Liver (tissue), 9 donors: ENCODE results near the gene ELF2. TPM values are rescaled to one million over a fixed set of nuclear protein-coding genes. Genes with fewer than 3 reads are reported as not detected.

ENCODE experiments used
- DNase-seq: peaks from one replicate; pipeline ENCODE4 v3.0.0-alpha.2; 2017; ENCODE audit warnings: low spot score
- H3K27ac ChIP-seq, 2 donors: one replicate each; pipeline ENCODE4 v1.7.0; 2013; ENCODE audit warnings: inconsistent platforms in 2 of 2, low read length in 2 of 2, control low read depth in 1 of 2, low read depth in 1 of 2, mild to moderate bottlenecking in 1 of 2
- H3K27me3 ChIP-seq, 4 donors: one replicate each; pipeline versions ENCODE4 v1.6.1 to v1.7.0; 2013; ENCODE audit warnings: low read length in 3 of 4, inconsistent platforms in 1 of 4, mild to moderate bottlenecking in 1 of 4, moderate library complexity in 1 of 4; ENCODE audit not compliant: control insufficient read depth in 4 of 4, insufficient read depth in 4 of 4
- H3K36me3 ChIP-seq, 4 donors: one replicate each; pipeline versions ENCODE4 v1.6.1 to v1.7.0; 2013; ENCODE audit warnings: low read length in 3 of 4, mild to moderate bottlenecking in 3 of 4, low read depth in 1 of 4, moderate library complexity in 1 of 4; ENCODE audit not compliant: control insufficient read depth in 4 of 4, insufficient read depth in 3 of 4
- H3K4me1 ChIP-seq, 4 donors: one replicate each; pipeline versions ENCODE4 v1.6.1 to v1.7.0; 2013; ENCODE audit warnings: low read length in 3 of 4, mild to moderate bottlenecking in 3 of 4, moderate library complexity in 1 of 4; ENCODE audit not compliant: control insufficient read depth in 4 of 4, insufficient read depth in 4 of 4
- H3K4me3 ChIP-seq, 3 donors: one replicate each; pipeline versions ENCODE4 v1.6.1 to v1.7.0; 2013; ENCODE audit warnings: low read length in 3 of 3, control low read depth in 1 of 3, low read depth in 1 of 3, mild to moderate bottlenecking in 1 of 3
- H3K9ac ChIP-seq, 2 donors: one replicate each; pipeline ENCODE4 v1.7.0; 2013; ENCODE audit warnings: low read length in 2 of 2, mild to moderate bottlenecking in 2 of 2, moderate library complexity in 2 of 2, control low read depth in 1 of 2, low read depth in 1 of 2
- H3K9me3 ChIP-seq, 4 donors: one replicate each; pipeline versions ENCODE4 v1.6.1 to v1.7.0; 2013; ENCODE audit warnings: low read length in 3 of 4; ENCODE audit not compliant: control insufficient read depth in 4 of 4
- EGR1 ChIP-seq, 2 donors: IDR thresholded peaks; 2 replicates each; pipeline ENCODE4 v1.6.1; 2016 to 2018; ENCODE audit warnings: antibody characterized with exemption in 2 of 2, low read depth in 2 of 2
- FOXA1 ChIP-seq: IDR thresholded peaks from 2 replicates; pipeline ENCODE4 v1.6.1; 2016; ENCODE audit warnings: antibody characterized with exemption
- GABPA ChIP-seq, 2 donors: IDR thresholded peaks in 1 of 2; conservative IDR thresholded peaks in 1 of 2; 2 replicates each; pipeline ENCODE4 v1.6.1; 2016; ENCODE audit warnings: antibody characterized with exemption in 2 of 2, mild to moderate bottlenecking in 1 of 2, moderate library complexity in 1 of 2
- HNF4A ChIP-seq, 2 donors: conservative IDR thresholded peaks; 2 replicates each; pipeline ENCODE4 v1.6.1; 2016; ENCODE audit warnings: antibody characterized with exemption in 2 of 2, mild to moderate bottlenecking in 2 of 2
- HNF4G ChIP-seq: IDR thresholded peaks from 2 replicates; pipeline ENCODE4 v1.6.1; 2016; ENCODE audit warnings: antibody characterized with exemption
- JUND ChIP-seq, 2 donors: IDR thresholded peaks; 2 replicates each; pipeline ENCODE4 v1.6.1; 2016; ENCODE audit warnings: antibody characterized with exemption in 2 of 2
- RAD21 ChIP-seq, 2 donors: IDR thresholded peaks; 2 replicates each; pipeline ENCODE4 v1.6.1; 2016; ENCODE audit warnings: antibody characterized with exemption in 2 of 2, mild to moderate bottlenecking in 2 of 2
- RXRA ChIP-seq, 2 donors: IDR thresholded peaks; 2 replicates each; pipeline ENCODE4 v1.6.1; 2017 to 2018; ENCODE audit warnings: antibody characterized with exemption in 2 of 2, mild to moderate bottlenecking in 1 of 2
- SP1 ChIP-seq: IDR thresholded peaks from 2 replicates; pipeline ENCODE4 v1.6.1; 2018; ENCODE audit warnings: antibody characterized with exemption, mild to moderate bottlenecking
- TAF1 ChIP-seq: conservative IDR thresholded peaks from 2 replicates; pipeline ENCODE4 v1.6.1; 2016; ENCODE audit warnings: antibody characterized with exemption, mild to moderate bottlenecking
- YY1 ChIP-seq: IDR thresholded peaks from 2 replicates; pipeline ENCODE4 v1.6.1; 2016; ENCODE audit warnings: antibody characterized with exemption, mild to moderate bottlenecking
- WGBS: extraction: QIAGEN DNeasy Blood & Tissue Kit; methylation state at CpG from one replicate; pipeline ENCODE4 v1.1.7; 2013; 5-methylcytosine and 5-hydroxymethylcytosine counted together
- polyA plus RNA-seq, 2 donors: library from polyadenylated mRNA; stranded (reverse) in 1 of 2; unstranded in 1 of 2; fragments of 200-250 nt in 1 of 2; fragments of >200 nt in 1 of 2; fragmentation: Nextera tagmentation in 1 of 2; extraction: Ambion mirVana in 1 of 2; gene quantifications; one replicate each; pipeline versions ENCODE4 v1.2.1 to v1.2.3, GENCODE V29; 2013 to 2015
- total RNA-seq, 2 donors: library from RNA; depleted of rRNA; stranded (reverse); fragments of >200 nt; gene quantifications; one replicate each; pipeline ENCODE4 v1.2.3, GENCODE V29; 2014
- TF ChIP-seq, protein P1 (sequence below): IDR thresholded peaks from 2 replicates; pipeline ENCODE4 v1.6.1; 2016; ENCODE audit warnings: antibody characterized with exemption
- TF ChIP-seq, protein P2 (sequence below): fragments of 150-350 bp; IDR thresholded peaks from 2 replicates; pipeline ENCODE4 v1.5.1; 2017; ENCODE audit warnings: improper control_type of control experiment, low read depth, low read length; ENCODE audit not compliant: missing input control
- TF ChIP-seq, protein P3 (sequence below): IDR thresholded peaks from 2 replicates; pipeline ENCODE4 v1.6.1; 2016; ENCODE audit warnings: antibody characterized with exemption, mild to moderate bottlenecking
- TF ChIP-seq, protein P4 (sequence below): IDR thresholded peaks from 2 replicates; pipeline ENCODE4 v1.6.1; 2016; ENCODE audit warnings: antibody characterized with exemption
- TF ChIP-seq, protein P5 (sequence below): IDR thresholded peaks from 2 replicates; pipeline ENCODE4 v1.6.1; 2016; ENCODE audit warnings: antibody characterized with exemption
- donor health status: healthy.
- donor health status: healthy.
- donor health status: healthy.
- donor health status: healthy.
- donor health status: healthy.

Gene ELF2
- total and polyA plus RNA-seq, 4 donors = 8.1 to 35.3 (median 24.1) TPM

DNA sequence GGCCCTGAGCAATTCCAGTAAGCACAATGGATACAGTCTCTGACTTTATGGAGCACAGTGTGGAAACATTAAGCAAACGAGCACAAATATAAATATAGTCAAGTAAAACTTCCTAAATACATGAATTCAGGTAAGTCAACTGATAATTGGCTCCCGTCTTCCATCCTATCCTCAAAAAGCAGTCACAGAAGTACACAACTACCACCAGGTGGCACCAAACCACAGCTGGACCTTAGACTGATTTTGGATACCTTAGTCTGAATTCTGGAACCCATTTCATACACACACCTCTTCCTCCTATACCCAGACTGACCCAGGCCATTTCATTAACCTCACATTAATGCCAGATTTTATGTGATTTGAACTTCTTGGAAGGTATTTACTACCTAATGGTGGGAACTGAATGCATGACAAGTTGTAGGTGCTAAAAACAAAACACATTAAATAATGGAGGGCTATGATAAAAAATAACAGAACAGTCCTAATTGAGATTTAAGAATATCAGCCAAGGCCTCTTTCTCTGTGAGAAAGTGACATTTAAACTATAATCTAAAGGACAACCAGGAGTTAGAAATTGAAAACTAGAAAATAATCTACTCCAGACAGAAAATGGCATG is 77.5 kb downstream of the ELF2 start:
- Histone ChIP-seq H3K27me3 (no peaks in the 10 kb centered on the region), H3K4me3 (no peak overlapping the region), H3K36me3 (no peaks in the 10 kb centered on the region), H3K9me3 (no peaks in the 10 kb centered on the region), H3K9ac (no peak overlapping the region), H3K4me1 (no peaks in the 10 kb centered on the region), H3K27ac (no peak overlapping the region)
- 7% methylated on average over 2 of the region's 2 CpGs for WGBS
- peak; percentile 76 for DNase-seq
- no peak for TF ChIP-seq JUND (IDR thresholded peaks at IDR 0.05)
- TF ChIP-seq YY1 = peak; percentile 30
- peak; percentile 96 to 98 for TF ChIP-seq RAD21 (IDR thresholded peaks at IDR 0.05)
- no peak for TF ChIP-seq HNF4G
- TF ChIP-seq RXRA (IDR thresholded peaks at IDR 0.05) = no peak
- no peak for TF ChIP-seq TAF1
- peak; percentile 40 to 63 for TF ChIP-seq HNF4A (conservative IDR thresholded peaks at IDR 0.05)
- TF ChIP-seq, protein P1, sequence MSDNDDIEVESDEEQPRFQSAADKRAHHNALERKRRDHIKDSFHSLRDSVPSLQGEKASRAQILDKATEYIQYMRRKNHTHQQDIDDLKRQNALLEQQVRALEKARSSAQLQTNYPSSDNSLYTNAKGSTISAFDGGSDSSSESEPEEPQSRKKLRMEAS = no peak
- no peak for TF ChIP-seq EGR1 (IDR thresholded peaks at IDR 0.05; ENCODE audit: low read depth in 2 of 2)
- TF ChIP-seq, protein P2, sequence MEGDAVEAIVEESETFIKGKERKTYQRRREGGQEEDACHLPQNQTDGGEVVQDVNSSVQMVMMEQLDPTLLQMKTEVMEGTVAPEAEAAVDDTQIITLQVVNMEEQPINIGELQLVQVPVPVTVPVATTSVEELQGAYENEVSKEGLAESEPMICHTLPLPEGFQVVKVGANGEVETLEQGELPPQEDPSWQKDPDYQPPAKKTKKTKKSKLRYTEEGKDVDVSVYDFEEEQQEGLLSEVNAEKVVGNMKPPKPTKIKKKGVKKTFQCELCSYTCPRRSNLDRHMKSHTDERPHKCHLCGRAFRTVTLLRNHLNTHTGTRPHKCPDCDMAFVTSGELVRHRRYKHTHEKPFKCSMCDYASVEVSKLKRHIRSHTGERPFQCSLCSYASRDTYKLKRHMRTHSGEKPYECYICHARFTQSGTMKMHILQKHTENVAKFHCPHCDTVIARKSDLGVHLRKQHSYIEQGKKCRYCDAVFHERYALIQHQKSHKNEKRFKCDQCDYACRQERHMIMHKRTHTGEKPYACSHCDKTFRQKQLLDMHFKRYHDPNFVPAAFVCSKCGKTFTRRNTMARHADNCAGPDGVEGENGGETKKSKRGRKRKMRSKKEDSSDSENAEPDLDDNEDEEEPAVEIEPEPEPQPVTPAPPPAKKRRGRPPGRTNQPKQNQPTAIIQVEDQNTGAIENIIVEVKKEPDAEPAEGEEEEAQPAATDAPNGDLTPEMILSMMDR = peak; percentile 87
- no peak for TF ChIP-seq SP1
- TF ChIP-seq FOXA1 = no peak

DNA sequence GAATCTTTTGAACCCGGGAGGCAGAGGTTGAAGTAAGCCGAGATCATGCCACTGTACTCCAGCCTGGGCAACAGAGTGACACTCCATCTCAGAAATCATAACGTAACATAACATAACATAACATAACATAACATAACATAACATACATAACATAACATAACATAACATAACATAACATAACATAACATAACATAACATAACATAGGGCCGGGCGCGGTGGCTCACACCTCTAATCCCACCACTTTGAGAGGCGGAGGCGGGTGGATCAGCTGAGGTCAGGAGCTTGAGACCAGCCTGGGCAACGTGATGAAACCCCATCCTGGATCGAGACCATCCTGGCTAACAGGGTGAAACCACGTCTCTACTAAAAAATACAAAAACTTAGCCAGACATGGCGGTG is 84.7 kb downstream of the ELF2 start:
- Histone ChIP-seq H3K9me3 (no peaks in the 10 kb centered on the region), H3K27me3 (no peaks in the 10 kb centered on the region), H3K36me3 (no peaks in the 10 kb centered on the region), H3K4me1 (no peaks in the 10 kb centered on the region), H3K9ac (no peak overlapping the region), H3K4me3 (no peak overlapping the region), H3K27ac (no peak overlapping the region)
- WGBS = 90% methylated on average over 12 of the region's 12 CpGs
- TF ChIP-seq, protein P3, sequence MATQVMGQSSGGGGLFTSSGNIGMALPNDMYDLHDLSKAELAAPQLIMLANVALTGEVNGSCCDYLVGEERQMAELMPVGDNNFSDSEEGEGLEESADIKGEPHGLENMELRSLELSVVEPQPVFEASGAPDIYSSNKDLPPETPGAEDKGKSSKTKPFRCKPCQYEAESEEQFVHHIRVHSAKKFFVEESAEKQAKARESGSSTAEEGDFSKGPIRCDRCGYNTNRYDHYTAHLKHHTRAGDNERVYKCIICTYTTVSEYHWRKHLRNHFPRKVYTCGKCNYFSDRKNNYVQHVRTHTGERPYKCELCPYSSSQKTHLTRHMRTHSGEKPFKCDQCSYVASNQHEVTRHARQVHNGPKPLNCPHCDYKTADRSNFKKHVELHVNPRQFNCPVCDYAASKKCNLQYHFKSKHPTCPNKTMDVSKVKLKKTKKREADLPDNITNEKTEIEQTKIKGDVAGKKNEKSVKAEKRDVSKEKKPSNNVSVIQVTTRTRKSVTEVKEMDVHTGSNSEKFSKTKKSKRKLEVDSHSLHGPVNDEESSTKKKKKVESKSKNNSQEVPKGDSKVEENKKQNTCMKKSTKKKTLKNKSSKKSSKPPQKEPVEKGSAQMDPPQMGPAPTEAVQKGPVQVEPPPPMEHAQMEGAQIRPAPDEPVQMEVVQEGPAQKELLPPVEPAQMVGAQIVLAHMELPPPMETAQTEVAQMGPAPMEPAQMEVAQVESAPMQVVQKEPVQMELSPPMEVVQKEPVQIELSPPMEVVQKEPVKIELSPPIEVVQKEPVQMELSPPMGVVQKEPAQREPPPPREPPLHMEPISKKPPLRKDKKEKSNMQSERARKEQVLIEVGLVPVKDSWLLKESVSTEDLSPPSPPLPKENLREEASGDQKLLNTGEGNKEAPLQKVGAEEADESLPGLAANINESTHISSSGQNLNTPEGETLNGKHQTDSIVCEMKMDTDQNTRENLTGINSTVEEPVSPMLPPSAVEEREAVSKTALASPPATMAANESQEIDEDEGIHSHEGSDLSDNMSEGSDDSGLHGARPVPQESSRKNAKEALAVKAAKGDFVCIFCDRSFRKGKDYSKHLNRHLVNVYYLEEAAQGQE = no peak
- TF ChIP-seq, protein P4, sequence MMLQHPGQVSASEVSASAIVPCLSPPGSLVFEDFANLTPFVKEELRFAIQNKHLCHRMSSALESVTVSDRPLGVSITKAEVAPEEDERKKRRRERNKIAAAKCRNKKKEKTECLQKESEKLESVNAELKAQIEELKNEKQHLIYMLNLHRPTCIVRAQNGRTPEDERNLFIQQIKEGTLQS = no peak
- TF ChIP-seq, protein P5, sequence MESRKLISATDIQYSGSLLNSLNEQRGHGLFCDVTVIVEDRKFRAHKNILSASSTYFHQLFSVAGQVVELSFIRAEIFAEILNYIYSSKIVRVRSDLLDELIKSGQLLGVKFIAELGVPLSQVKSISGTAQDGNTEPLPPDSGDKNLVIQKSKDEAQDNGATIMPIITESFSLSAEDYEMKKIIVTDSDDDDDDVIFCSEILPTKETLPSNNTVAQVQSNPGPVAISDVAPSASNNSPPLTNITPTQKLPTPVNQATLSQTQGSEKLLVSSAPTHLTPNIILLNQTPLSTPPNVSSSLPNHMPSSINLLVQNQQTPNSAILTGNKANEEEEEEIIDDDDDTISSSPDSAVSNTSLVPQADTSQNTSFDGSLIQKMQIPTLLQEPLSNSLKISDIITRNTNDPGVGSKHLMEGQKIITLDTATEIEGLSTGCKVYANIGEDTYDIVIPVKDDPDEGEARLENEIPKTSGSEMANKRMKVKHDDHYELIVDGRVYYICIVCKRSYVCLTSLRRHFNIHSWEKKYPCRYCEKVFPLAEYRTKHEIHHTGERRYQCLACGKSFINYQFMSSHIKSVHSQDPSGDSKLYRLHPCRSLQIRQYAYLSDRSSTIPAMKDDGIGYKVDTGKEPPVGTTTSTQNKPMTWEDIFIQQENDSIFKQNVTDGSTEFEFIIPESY = no peak
- TF ChIP-seq GABPA (IDR thresholded peaks at IDR 0.05 in 1 of 2, conservative IDR thresholded peaks at IDR 0.05 in 1 of 2) (no peak), RXRA (IDR thresholded peaks at IDR 0.05) (no peak), SP1 (no peak)
- TF ChIP-seq, protein P1 = no peak
- no peak for DNase-seq
